ENCODE results near the gene DIP2B. TPM values are rescaled to one million over a fixed set of nuclear protein-coding genes. Genes with fewer than 3 reads are reported as not detected.

Gene DIP2B
- total and polyA plus RNA-seq, 2 of the 13 experiments (the other 11 are each of a cell fraction or from before 2014, with no cell fraction given), result 32.1 to 35.8 TPM

- in situ Hi-C loops (cut with HindIII; ENCODE audit: extremely low pct_ligation_motif_present, low pct_unique_long_range_greater_than_20kb), result loop anchor here (5.0 kb wide), 1 partner anchor 128 kb away; no protein-coding TSS in a partner anchor
- Histone ChIP-seq H3K27me3 (ENCODE audit: control insufficient read depth in 1 of 2, insufficient read depth in 2 of 2, low read length in 2 of 2) (no peaks in the 10 kb centered on the region), H4K20me1 (ENCODE audit: insufficient read depth, low read length) (no peaks in the 10 kb centered on the region; the same call in 1 of the 2 replicates), H3K27ac (ENCODE audit: extremely low read length, insufficient read depth, low read length) (peak overlapping the region; percentile 8), H3K4me1 (ENCODE audit: insufficient read depth, low read length) (peaks cover 39% of the 10 kb centered on the region), H3K36me3 (replicated peaks in 1 of 2; ENCODE audit: control insufficient read depth in 1 of 2, insufficient read depth in 2 of 2, low read length in 2 of 2) (peaks cover 0 to 26% of the 10 kb centered on the region in 2 experiments; a peak in 3 of 5 replicates), H3K9me3 (ENCODE audit: low read length) (no peaks in the 10 kb centered on the region), H2AFZ (ENCODE audit: low read length) (no peak overlapping the region), H3K4me3 (replicated peaks in 1 of 3; ENCODE audit: insufficient read depth in 1 of 3, low read depth in 2 of 3, low read length in 3 of 3) (no peak overlapping the region), H3K4me2 (ENCODE audit: low read depth, low read length) (no peak overlapping the region), H3K9ac (ENCODE audit: insufficient read depth, low read depth, low read length) (no peak overlapping the region), H3K79me2 (ENCODE audit: insufficient read depth, low read length) (peaks cover 30% of the 10 kb centered on the region)
- no peak for ATAC-seq
- 88% methylated on average over 5 of the region's 5 CpGs for WGBS (ENCODE audit: low lambda C conversion rate)
- no peak for TF ChIP-seq NPAS2 (CRISPR knock-in tag; IDR thresholded peaks at IDR 0.05; ENCODE audit: borderline replicate concordance)
- no peak for TF ChIP-seq ZNF709 (CRISPR knock-in tag; IDR thresholded peaks at IDR 0.05)
- no peak for TF ChIP-seq TOE1 (CRISPR knock-in tag; IDR thresholded peaks at IDR 0.05)
- TF ChIP-seq, protein P1, sequence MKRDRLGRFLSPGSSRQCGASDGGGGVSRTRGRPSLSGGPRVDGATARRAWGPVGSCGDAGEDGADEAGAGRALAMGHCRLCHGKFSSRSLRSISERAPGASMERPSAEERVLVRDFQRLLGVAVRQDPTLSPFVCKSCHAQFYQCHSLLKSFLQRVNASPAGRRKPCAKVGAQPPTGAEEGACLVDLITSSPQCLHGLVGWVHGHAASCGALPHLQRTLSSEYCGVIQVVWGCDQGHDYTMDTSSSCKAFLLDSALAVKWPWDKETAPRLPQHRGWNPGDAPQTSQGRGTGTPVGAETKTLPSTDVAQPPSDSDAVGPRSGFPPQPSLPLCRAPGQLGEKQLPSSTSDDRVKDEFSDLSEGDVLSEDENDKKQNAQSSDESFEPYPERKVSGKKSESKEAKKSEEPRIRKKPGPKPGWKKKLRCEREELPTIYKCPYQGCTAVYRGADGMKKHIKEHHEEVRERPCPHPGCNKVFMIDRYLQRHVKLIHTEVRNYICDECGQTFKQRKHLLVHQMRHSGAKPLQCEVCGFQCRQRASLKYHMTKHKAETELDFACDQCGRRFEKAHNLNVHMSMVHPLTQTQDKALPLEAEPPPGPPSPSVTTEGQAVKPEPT (CRISPR knock-in tag; IDR thresholded peaks at IDR 0.05; ENCODE audit: low read depth), result no peak
- no peak for TF ChIP-seq ZSCAN29 (CRISPR knock-in tag; conservative IDR thresholded peaks at IDR 0.05)
- TF ChIP-seq, protein P2, sequence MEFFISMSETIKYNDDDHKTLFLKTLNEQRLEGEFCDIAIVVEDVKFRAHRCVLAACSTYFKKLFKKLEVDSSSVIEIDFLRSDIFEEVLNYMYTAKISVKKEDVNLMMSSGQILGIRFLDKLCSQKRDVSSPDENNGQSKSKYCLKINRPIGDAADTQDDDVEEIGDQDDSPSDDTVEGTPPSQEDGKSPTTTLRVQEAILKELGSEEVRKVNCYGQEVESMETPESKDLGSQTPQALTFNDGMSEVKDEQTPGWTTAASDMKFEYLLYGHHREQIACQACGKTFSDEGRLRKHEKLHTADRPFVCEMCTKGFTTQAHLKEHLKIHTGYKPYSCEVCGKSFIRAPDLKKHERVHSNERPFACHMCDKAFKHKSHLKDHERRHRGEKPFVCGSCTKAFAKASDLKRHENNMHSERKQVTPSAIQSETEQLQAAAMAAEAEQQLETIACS (CRISPR knock-in tag; IDR thresholded peaks at IDR 0.05), result no peak
- no peak for TF ChIP-seq ZNF160 (CRISPR knock-in tag; IDR thresholded peaks at IDR 0.05)
- TF ChIP-seq GPN1 (CRISPR knock-in tag; IDR thresholded peaks at IDR 0.05; ENCODE audit: borderline replicate concordance), result no peak
- TF ChIP-seq, protein P3, sequence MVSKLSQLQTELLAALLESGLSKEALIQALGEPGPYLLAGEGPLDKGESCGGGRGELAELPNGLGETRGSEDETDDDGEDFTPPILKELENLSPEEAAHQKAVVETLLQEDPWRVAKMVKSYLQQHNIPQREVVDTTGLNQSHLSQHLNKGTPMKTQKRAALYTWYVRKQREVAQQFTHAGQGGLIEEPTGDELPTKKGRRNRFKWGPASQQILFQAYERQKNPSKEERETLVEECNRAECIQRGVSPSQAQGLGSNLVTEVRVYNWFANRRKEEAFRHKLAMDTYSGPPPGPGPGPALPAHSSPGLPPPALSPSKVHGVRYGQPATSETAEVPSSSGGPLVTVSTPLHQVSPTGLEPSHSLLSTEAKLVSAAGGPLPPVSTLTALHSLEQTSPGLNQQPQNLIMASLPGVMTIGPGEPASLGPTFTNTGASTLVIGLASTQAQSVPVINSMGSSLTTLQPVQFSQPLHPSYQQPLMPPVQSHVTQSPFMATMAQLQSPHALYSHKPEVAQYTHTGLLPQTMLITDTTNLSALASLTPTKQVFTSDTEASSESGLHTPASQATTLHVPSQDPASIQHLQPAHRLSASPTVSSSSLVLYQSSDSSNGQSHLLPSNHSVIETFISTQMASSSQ (IDR thresholded peaks at IDR 0.05; ENCODE audit: low read depth), result no peak
- TF ChIP-seq, protein P3 (CRISPR knock-in tag; IDR thresholded peaks at IDR 0.05; ENCODE audit: borderline replicate concordance), result no peak
- no peak for TF ChIP-seq ZNF674 (CRISPR knock-in tag; IDR thresholded peaks at IDR 0.05; ENCODE audit: low read depth)
- BruUV-seq (replicated peaks), result no TSS peak
- intact Hi-C loops (cut with micrococcal nuclease; ENCODE audit: unreplicated experiment), result loop anchor here (10.0 kb wide), 1 partner anchor 61 kb away; no protein-coding TSS in a partner anchor
- ChIA-PET CTCF (ENCODE audit: low intra/inter-chr PET ratio, low total read pairs) (no interaction called here), POLR2A (no interaction called here)
- no peak for DNase-seq (ENCODE audit: low spot score)
- no peak for FAIRE-seq
These were observed 130.6 kb downstream of the DIP2B start for GRCh38 chr12:50635364-50635763.
